HG02623 (cell line): ENCODE results near the gene MED26.

Experiments
- ATAC-seq: cut with Tn5 transposase; IDR thresholded peaks from one replicate; pipeline ENCODE4 v1.9.1; 2021; ENCODE audit warnings: moderate library complexity; ENCODE audit not compliant: unreplicated experiment

Gene MED26

GRCh38 chr19:16590876-16591802 is 36.9 kb downstream of the MED26 start:
- no peak for ATAC-seq

GRCh38 chr19:16589917-16590316 is 38.1 kb downstream of the MED26 start:
- ATAC-seq = no peak

GRCh38 chr19:16588824-16589577 is 39.0 kb downstream of the MED26 start:
- no peak for ATAC-seq

- peak; percentile 41 for ATAC-seq
Observed at GRCh38 chr19:16587833-16588823, 39.9 kb downstream of the MED26 start.

GRCh38 chr19:16586991-16587832 is 40.8 kb downstream of the MED26 start:
- ATAC-seq = no peak

- no peak for ATAC-seq
Observed at GRCh38 chr19:16586477-16586871, 41.5 kb downstream of the MED26 start.

- ATAC-seq = no peak
Observed at GRCh38 chr19:16585808-16586476, 42.1 kb downstream of the MED26 start.

GRCh38 chr19:16585094-16585801 is 42.8 kb downstream of the MED26 start:
- ATAC-seq = no peak

- ATAC-seq = peak; percentile 43
Observed at GRCh38 chr19:16584248-16585093, 43.5 kb downstream of the MED26 start.

- ATAC-seq = no peak
Observed at GRCh38 chr19:16582486-16583261, 45.3 kb downstream of the MED26 start.

GRCh38 chr19:16581971-16582343 is 46.0 kb downstream of the MED26 start:
- ATAC-seq = no peak

- no peak for ATAC-seq
Observed at GRCh38 chr19:16581145-16581970, 46.6 kb downstream of the MED26 start.

GRCh38 chr19:16579381-16579780 is 48.6 kb downstream of the MED26 start:
- no peak for ATAC-seq

GRCh38 chr19:16577531-16577985 is 50.4 kb downstream of the MED26 start:
- ATAC-seq = no peak

GRCh38 chr19:16576690-16577530 is 51.1 kb downstream of the MED26 start:
- ATAC-seq = no peak
